DMS153 treated with DMSO at 0.1 percent for 48 hours (cell line): ENCODE results near the gene SLC41A3.

Source experiments
- DNase-seq: peaks from one replicate; lab custom pipeline; 2025; ENCODE audit not compliant: unreplicated experiment; lab: John Stamatoyannopoulos, UW

SLC41A3 gene

GRCh38 chr3:126083913-126084767, at the start of gene SLC41A3:
Gene SLC41A3, minus strand, starts transcription at chr3:126084124. Its CDS starts 15,905 bp downstream, at chr3:126068219.
- peak; percentile 76 for DNase-seq

GRCh38 chr3:126133606-126134005, 49.7 kb upstream of the SLC41A3 start:
- DNase-seq: no peak

GRCh38 chr3:126132751-126133511, 49.0 kb upstream of the SLC41A3 start:
- DNase-seq: no peak

- no peak for DNase-seq
These were observed 48.2 kb upstream of the SLC41A3 start for GRCh38 chr3:126131881-126132750.

- DNase-seq: no peak
These were observed 47.2 kb upstream of the SLC41A3 start for GRCh38 chr3:126130981-126131745.

- DNase-seq: no peak
These were observed 46.3 kb upstream of the SLC41A3 start for GRCh38 chr3:126130081-126130855.

- DNase-seq: no peak
These were observed 45.5 kb upstream of the SLC41A3 start for GRCh38 chr3:126129398-126129891.

- no peak for DNase-seq
These were observed 44.8 kb upstream of the SLC41A3 start for GRCh38 chr3:126128504-126129397.

- DNase-seq: no peak
These were observed 44.0 kb upstream of the SLC41A3 start for GRCh38 chr3:126127904-126128303.

- DNase-seq: no peak
These were observed 43.5 kb upstream of the SLC41A3 start for GRCh38 chr3:126127452-126127851.

- DNase-seq: no peak
These were observed 43.0 kb upstream of the SLC41A3 start for GRCh38 chr3:126126811-126127431.

GRCh38 chr3:126126286-126126685, 42.4 kb upstream of the SLC41A3 start:
- no peak for DNase-seq

GRCh38 chr3:126125781-126126251, 41.9 kb upstream of the SLC41A3 start:
- no peak for DNase-seq

GRCh38 chr3:126125341-126125740, 41.4 kb upstream of the SLC41A3 start:
- DNase-seq: no peak

- DNase-seq: no peak
These were observed 41.0 kb upstream of the SLC41A3 start for GRCh38 chr3:126124896-126125295.

- no peak for DNase-seq
These were observed 40.4 kb upstream of the SLC41A3 start for GRCh38 chr3:126124148-126124868.

- no peak for DNase-seq
These were observed 37.7 kb upstream of the SLC41A3 start for GRCh38 chr3:126121632-126122031.
